OCI-LY7 (cell line): ENCODE data around the gene ATG16L2. TPM values are rescaled to one million over a fixed set of nuclear protein-coding genes. Genes with fewer than 3 reads are reported as not detected.
A peak's percentile ranks its signal among the peaks of the same experiment; 100 is the strongest.

Source experiments
- BruUV-seq: library from RNA; stranded (reverse); fragments of 400-500 nt; replicated peaks from 2 replicates; lab custom pipeline; 2021; lab: Mats Ljungman, UMichigan
- CTCF ChIA-PET: fragments of 300-600 bp; sonication (Branson Sonifier 250); formaldehyde crosslinking; loops from one replicate; lab custom pipeline; 2022; ENCODE audit warnings: antibody characterized with exemption; ENCODE audit not compliant: unreplicated experiment; lab: Charles Lee
- POLR2A ChIA-PET: fragments of 300-600 bp; sonication (Branson Sonifier 250); formaldehyde crosslinking; loops from one replicate; lab custom pipeline; 2022; ENCODE audit warnings: antibody characterized with exemption; lab: Charles Lee
- DNase-seq: peaks from one replicate; pipeline ENCODE4 v3.0.0-alpha.2; 2015; ENCODE audit warnings: low spot score
- H2AFZ ChIP-seq: fragments of 200-600 bp; sonication (generic), shearing (Covaris generic); 2 replicates; pipeline ENCODE4 v1.6.1; 2014; ENCODE audit warnings: mild to moderate bottlenecking, antibody characterized with exemption, low read length, moderate library complexity
- H3K27ac ChIP-seq: fragments of 200-600 bp; sonication (generic); 2 replicates; pipeline ENCODE4 v1.5.1; 2014; ENCODE audit warnings: mixed run types, low read depth, mild to moderate bottlenecking, moderate library complexity, low read length, inconsistent platforms; ENCODE audit not compliant: poor library complexity, severe bottlenecking
- H3K36me3 ChIP-seq: fragments of 200-600 bp; sonication (generic); 2 replicates; pipeline ENCODE4 v1.6.1; 2014; ENCODE audit warnings: mild to moderate bottlenecking, antibody characterized with exemption, low read length, moderate library complexity, mixed read lengths; ENCODE audit not compliant: insufficient read depth
- H3K4me1 ChIP-seq: fragments of 200-600 bp; sonication (generic); 2 replicates; pipeline ENCODE4 v1.5.1; 2014; ENCODE audit warnings: mild to moderate bottlenecking, low read length; ENCODE audit not compliant: insufficient read depth, poor library complexity, severe bottlenecking
- H3K4me2 ChIP-seq: fragments of 200-600 bp; sonication (generic); 2 replicates; pipeline ENCODE4 v1.6.1; 2014; ENCODE audit warnings: mild to moderate bottlenecking, low read length
- H3K4me3 ChIP-seq: fragments of 200-600 bp; sonication (generic); 2 replicates; pipeline ENCODE4 v1.5.1; 2014; ENCODE audit warnings: mild to moderate bottlenecking, low read depth, low read length; ENCODE audit not compliant: poor library complexity, severe bottlenecking
- H3K79me2 ChIP-seq: fragments of 200-600 bp; sonication (generic); 2 replicates; pipeline ENCODE4 v1.6.1; 2016; ENCODE audit warnings: low read depth, mild to moderate bottlenecking, low read length, moderate library complexity, mixed read lengths; ENCODE audit not compliant: insufficient read depth
- H3K9me2 ChIP-seq: fragments of 200-600 bp; sonication (generic); 2 replicates; pipeline ENCODE4 v1.6.1; 2016; ENCODE audit warnings: mild to moderate bottlenecking, low read length, mixed read lengths; ENCODE audit not compliant: insufficient read depth
- H3K9me3 ChIP-seq: fragments of 200-600 bp; sonication (generic); 2 replicates; pipeline ENCODE4 v1.6.1; 2014; ENCODE audit warnings: mild to moderate bottlenecking, mixed run types, low read length, mixed read lengths
- H4K20me1 ChIP-seq: fragments of 200-600 bp; sonication (generic); 2 replicates; pipeline ENCODE4 v1.6.1; 2014; ENCODE audit warnings: mild to moderate bottlenecking, antibody characterized with exemption, low read length, moderate library complexity, mixed read lengths; ENCODE audit not compliant: insufficient read depth
- CTCF ChIP-seq: fragments of 200-600 bp; sonication (generic); conservative IDR thresholded peaks from 2 replicates; pipeline ENCODE4 v1.5.1; 2014; ENCODE audit warnings: mild to moderate bottlenecking, antibody characterized with exemption, low read length, moderate library complexity, mixed read lengths
- EZH2phosphoT487 ChIP-seq: fragments of 200-600 bp; sonication (generic); IDR thresholded peaks from 2 replicates; pipeline ENCODE4 v1.6.1; 2018; ENCODE audit warnings: low read depth, borderline replicate concordance, mild to moderate bottlenecking, mixed run types, antibody characterized with exemption, low read length, moderate library complexity, mixed read lengths
- intact Hi-C: fragments of 100-400 bp; cut with micrococcal nuclease; formaldehyde crosslinking; loops from one replicate; pipeline ENCODE4 v1.10.0; 2022; ENCODE audit not compliant: unreplicated experiment
- total RNA-seq, 2 experiments: library from RNA; depleted of rRNA in 1 of 2; stranded (reverse); fragments of >200 nt in 1 of 2; shearing (Covaris generic) in 1 of 2; gene quantifications; 2 replicates each; pipeline ENCODE4 v1.2.3, GENCODE V29; 2014 to 2022

ATG16L2 gene
- total RNA-seq, 2 experiments from 2014 or later: 103 to 108 TPM

DNA sequence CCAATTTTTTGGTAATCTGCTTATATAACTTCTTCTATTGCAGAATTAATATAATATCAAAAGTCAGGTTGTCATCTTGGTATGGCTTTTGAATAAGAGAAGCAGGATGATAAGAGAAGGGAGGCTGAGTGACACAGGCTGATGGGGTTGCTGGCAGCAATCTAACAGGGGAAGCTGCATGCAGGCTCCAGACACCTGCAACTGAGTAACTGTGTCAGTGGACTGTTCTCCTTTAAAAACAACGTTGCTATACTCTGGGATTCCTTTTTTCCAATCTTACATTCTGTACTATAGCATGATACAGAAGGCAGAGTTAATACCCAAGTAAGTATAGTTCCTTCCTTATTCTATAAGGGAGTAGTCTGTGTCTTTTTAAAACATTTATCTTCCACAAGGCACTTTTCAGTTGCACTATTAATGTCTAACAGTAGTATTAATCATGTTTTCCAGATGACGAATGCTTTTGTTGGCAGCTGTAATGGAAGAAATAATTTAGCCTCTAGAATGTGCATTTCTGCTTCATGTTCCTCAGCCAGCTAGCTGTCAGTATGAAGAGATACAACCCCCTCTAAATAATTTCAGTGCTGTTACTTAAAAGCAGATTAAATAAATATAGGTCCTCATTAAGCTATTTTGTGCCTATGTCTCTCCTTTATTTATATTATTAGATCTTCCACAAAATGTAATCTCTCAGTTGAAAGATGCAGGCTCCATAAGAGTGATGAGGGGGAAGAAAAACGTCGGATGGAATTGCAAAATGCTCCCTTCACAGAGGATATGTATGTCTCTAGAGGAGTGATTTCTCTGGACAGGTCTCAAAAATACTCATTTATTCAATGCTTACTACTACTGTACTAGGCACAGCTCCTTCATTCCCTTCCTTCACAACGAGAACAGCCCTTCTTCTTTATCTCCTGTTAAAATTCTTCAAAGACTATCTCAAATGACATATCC, 50.8 kb downstream of the ATG16L2 start:
- Histone ChIP-seq H3K27ac (no peak overlapping the region), H4K20me1 (no peaks in the 10 kb centered on the region), H3K9me3 (no peaks in the 10 kb centered on the region), H3K9me2 (no peaks in the 10 kb centered on the region), H3K4me3 (no peak overlapping the region), H3K79me2 (peaks cover 13% of the 10 kb centered on the region; the same call in 1 of the 2 replicates), H3K36me3 (peaks cover 96% of the 10 kb centered on the region), H2AFZ (no peak overlapping the region), H3K4me1 (no peaks in the 10 kb centered on the region), H3K4me2 (no peak overlapping the region)
- no peak for TF ChIP-seq EZH2phosphoT487
- TF ChIP-seq CTCF: no peak
- BruUV-seq: TSS peak; percentile 9
- CTCF ChIA-PET: no interaction called here
- POLR2A ChIA-PET: interaction anchor here (1.8 kb wide), 1 partner anchor 9 kb away, joined by 5 read pairs; no protein-coding TSS in a partner anchor
- intact Hi-C loops: no loop called here
- DNase-seq: no peak

GRCh38 chr11:72867970-72868369, 53.8 kb downstream of the ATG16L2 start:
- H3K9me2 ChIP-seq: no peaks in the 10 kb centered on the region
- H2AFZ ChIP-seq: no peak overlapping the region
- no peak overlapping the region for H3K4me2 ChIP-seq
- no TSS peak for BruUV-seq
- POLR2A ChIA-PET: interaction anchor here (0.6 kb wide), 1 partner anchor 178 kb away, joined by 4 read pairs; no protein-coding TSS in a partner anchor
- no peaks in the 10 kb centered on the region for H4K20me1 ChIP-seq
- H3K9me3 ChIP-seq: no peaks in the 10 kb centered on the region
- no peak for DNase-seq
- no peak overlapping the region for H3K4me3 ChIP-seq
- intact Hi-C loops: no loop called here
- H3K79me2 ChIP-seq: no peaks in the 10 kb centered on the region
- H3K36me3 ChIP-seq: peaks cover 99% of the 10 kb centered on the region
- no peak overlapping the region for H3K27ac ChIP-seq
- CTCF ChIA-PET: no interaction called here
- no peaks in the 10 kb centered on the region for H3K4me1 ChIP-seq
- TF ChIP-seq CTCF (no peak), EZH2phosphoT487 (no peak)

DNA sequence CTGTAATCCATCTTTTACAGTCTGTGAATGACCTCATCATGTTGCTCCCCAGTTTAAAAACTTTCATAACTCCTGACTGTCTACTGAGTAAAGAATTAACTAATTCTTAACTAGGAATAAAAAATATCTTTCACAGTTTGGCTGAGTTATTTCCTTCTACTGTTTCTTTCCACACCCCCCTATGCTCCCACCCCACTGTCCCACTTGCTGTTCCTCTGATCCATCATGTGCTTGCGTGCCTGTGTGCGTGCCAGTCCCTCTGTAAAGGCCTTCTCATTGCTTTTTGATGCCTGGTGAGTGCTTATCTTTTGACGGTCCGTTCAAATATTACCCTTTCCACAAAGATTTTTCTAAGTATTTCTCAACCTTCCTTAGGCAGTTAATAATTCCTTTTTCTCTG, 55.6 kb downstream of the ATG16L2 start:
- DNase-seq: no peak
- Histone ChIP-seq H3K9me2 (no peaks in the 10 kb centered on the region), H2AFZ (no peak overlapping the region), H3K4me1 (no peaks in the 10 kb centered on the region), H3K27ac (no peak overlapping the region), H3K79me2 (no peaks in the 10 kb centered on the region), H4K20me1 (no peaks in the 10 kb centered on the region), H3K9me3 (no peaks in the 10 kb centered on the region), H3K4me2 (no peak overlapping the region), H3K4me3 (no peak overlapping the region), H3K36me3 (peaks cover 99% of the 10 kb centered on the region)
- intact Hi-C loops: no loop called here
- BruUV-seq: no TSS peak
- CTCF ChIA-PET: no interaction called here
- POLR2A ChIA-PET: interaction anchor here (1.0 kb wide), 1 partner anchor 10 kb away, joined by 3 read pairs; no protein-coding TSS in a partner anchor
- TF ChIP-seq CTCF (no peak), EZH2phosphoT487 (no peak)
